ENCODE data around the gene GALNT18.

Gene GALNT18

GRCh38 chr11:11294551-11294855 lies 327.3 kb downstream of the GALNT18 start:
- FAIRE-seq, result no peak

- FAIRE-seq, result no peak
Observed at GRCh38 chr11:11293798-11294550, 327.8 kb downstream of the GALNT18 start.

GRCh38 chr11:11292839-11293238 lies 329.0 kb downstream of the GALNT18 start:
- FAIRE-seq, result no peak

GRCh38 chr11:11291041-11292015 lies 330.5 kb downstream of the GALNT18 start:
- no peak for FAIRE-seq

GRCh38 chr11:11290354-11290753 lies 331.5 kb downstream of the GALNT18 start:
- FAIRE-seq, result no peak

GRCh38 chr11:11289669-11290068 lies 332.1 kb downstream of the GALNT18 start:
- no peak for FAIRE-seq

GRCh38 chr11:11288972-11289616 lies 332.7 kb downstream of the GALNT18 start:
- no peak for FAIRE-seq

- no peak for FAIRE-seq
Observed at GRCh38 chr11:11284481-11284880, 337.3 kb downstream of the GALNT18 start.

- no peak for FAIRE-seq
Observed at GRCh38 chr11:11281626-11282025, 340.2 kb downstream of the GALNT18 start.

- FAIRE-seq, result no peak
Observed at GRCh38 chr11:11280826-11281225, 341.0 kb downstream of the GALNT18 start.

- FAIRE-seq, result no peak
Observed at GRCh38 chr11:11279956-11280689, 341.7 kb downstream of the GALNT18 start.

GRCh38 chr11:11272254-11272653 lies 349.6 kb downstream of the GALNT18 start:
- FAIRE-seq, result no peak

GRCh38 chr11:11270236-11270775 lies 351.5 kb downstream of the GALNT18 start:
- FAIRE-seq, result no peak

GRCh38 chr11:11268706-11269105 lies 353.1 kb downstream of the GALNT18 start:
- FAIRE-seq, result no peak

GRCh38 chr11:11268119-11268518 lies 353.7 kb downstream of the GALNT18 start:
- no peak for FAIRE-seq

GRCh38 chr11:11267312-11267711 lies 354.5 kb downstream of the GALNT18 start:
- no peak for FAIRE-seq

GRCh38 chr11:11265994-11266606 lies 355.7 kb downstream of the GALNT18 start:
- no peak for FAIRE-seq

- no peak for FAIRE-seq
Observed at GRCh38 chr11:11265320-11265719, 356.5 kb downstream of the GALNT18 start.

GRCh38 chr11:11263238-11264005 lies 358.4 kb downstream of the GALNT18 start:
- FAIRE-seq, result no peak

GRCh38 chr11:11262171-11262920 lies 359.5 kb downstream of the GALNT18 start:
- FAIRE-seq, result no peak
